Measurements from ENCODE around the gene DIP2B.

- TF ChIP-seq, protein P1, sequence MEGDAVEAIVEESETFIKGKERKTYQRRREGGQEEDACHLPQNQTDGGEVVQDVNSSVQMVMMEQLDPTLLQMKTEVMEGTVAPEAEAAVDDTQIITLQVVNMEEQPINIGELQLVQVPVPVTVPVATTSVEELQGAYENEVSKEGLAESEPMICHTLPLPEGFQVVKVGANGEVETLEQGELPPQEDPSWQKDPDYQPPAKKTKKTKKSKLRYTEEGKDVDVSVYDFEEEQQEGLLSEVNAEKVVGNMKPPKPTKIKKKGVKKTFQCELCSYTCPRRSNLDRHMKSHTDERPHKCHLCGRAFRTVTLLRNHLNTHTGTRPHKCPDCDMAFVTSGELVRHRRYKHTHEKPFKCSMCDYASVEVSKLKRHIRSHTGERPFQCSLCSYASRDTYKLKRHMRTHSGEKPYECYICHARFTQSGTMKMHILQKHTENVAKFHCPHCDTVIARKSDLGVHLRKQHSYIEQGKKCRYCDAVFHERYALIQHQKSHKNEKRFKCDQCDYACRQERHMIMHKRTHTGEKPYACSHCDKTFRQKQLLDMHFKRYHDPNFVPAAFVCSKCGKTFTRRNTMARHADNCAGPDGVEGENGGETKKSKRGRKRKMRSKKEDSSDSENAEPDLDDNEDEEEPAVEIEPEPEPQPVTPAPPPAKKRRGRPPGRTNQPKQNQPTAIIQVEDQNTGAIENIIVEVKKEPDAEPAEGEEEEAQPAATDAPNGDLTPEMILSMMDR (IDR thresholded peaks at IDR 0.05), result no peak
- TF ChIP-seq POLR2A (IDR thresholded peaks at IDR 0.05), result no peak
Observed at GRCh38 chr12:50775251-50775650, 270.5 kb downstream of the DIP2B start.

Measured in ovary (tissue), 3 donors.